GM18520 (cell line): ENCODE measurements around the gene TREM2.

Source experiments
- ATAC-seq: cut with Tn5 transposase; IDR thresholded peaks from one replicate; pipeline ENCODE4 v1.9.1; 2021; ENCODE audit not compliant: unreplicated experiment

Gene TREM2

DNA sequence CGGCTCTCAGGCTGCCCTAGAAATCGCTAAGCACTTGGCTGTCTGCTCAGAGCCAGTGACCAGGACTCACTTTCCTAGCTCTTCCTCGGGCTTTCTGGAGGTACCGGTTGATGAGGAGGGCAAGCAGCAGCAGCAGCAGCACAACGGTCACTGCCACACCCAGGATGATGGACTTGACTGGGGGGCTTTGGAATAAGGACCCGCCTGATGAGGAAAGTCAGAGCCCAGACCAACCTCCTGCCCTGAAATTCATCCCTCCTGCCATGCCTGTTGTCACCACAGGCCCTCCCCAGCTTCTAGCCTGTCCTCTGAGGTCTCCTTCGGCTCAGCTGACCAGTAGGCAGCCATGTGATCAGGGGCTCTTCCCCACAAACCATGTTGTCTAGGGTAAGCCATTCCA lies 21.8 kb upstream of the TREM2 start:
- no peak for ATAC-seq

DNA sequence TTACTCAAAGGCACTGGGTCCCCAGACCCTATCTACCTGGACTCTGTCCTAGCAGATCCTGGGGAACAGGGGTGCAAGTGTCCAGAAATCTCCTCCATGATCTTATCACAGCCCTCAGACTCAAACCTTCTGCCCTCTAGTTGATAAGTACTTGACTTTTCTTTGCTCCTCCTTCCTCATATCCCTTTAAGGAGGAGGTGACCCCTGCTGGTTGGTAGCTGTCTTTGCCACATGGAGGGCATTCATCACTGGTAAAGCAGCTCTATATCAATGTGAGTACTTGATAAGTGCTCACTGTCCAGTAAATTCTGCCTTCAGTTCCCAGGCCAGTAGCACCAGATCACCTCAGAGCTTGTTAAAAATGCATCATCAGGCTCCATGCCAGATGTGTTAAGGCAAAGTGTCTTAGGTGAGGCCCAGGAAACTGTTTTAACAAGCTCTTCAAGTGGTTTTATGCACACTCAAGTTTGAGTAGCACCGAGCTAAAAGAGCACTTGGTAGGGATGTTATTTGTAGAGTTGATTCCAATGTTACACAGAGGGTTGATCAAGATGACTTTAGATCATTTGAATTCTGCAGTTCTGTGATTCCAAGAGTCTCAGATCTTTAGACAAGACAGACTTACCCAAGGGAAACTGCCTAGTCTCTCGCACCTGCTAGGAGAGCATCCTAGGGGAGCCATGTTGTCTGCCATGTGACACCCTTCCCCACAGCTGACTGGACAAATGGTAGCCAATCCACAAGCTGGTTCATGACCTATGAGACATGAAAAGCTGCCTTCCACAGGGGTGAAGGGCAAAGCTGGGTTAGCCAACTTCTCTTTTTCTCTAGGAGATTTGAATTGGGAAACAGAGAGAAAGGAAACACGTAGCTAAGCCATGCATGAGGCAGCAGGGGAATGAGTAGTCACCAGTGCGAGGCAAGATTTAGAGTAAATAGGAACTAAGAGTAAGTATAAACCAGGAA lies 19.4 kb upstream of the TREM2 start:
- peak; percentile 41 for ATAC-seq

DNA sequence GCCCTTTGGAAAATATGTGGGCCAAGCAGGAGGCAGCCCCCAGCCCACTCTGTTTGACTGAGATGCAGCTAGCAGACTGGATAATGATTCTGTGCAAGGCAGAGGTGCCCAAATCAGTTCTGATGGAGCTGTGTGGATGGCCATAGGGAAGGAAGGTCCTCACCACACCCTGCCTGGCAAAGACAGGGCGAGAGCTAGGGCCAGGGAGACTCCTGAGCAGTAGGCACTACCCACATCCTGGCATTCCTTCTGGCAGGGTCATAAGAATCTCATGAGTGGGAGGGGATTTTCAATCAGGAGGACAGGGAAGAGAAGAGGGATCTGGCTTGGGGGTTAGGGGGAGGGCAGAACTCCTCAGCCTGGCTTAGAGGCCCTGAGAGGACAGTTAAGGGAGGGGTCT lies 18.6 kb upstream of the TREM2 start:
- ATAC-seq: no peak

DNA sequence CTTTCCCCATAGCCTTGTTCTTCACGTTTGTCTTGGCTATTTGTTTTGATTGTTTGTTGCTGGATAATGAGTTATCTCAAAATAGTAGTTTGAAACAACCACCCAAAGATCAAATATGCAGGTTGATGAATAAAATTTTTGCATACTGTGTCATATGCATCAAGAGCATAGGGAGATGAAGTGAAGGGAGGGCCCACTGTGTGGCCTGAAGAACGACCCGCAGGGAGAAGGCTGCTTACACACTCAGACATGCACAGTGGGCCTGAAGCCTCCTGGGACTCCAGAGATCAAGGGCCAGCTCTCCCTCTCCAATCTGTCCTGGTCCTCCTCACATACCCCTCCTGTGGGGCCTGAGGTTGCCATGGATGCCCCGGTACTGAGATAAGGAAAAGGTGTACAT lies 16.2 kb upstream of the TREM2 start:
- ATAC-seq: no peak

DNA sequence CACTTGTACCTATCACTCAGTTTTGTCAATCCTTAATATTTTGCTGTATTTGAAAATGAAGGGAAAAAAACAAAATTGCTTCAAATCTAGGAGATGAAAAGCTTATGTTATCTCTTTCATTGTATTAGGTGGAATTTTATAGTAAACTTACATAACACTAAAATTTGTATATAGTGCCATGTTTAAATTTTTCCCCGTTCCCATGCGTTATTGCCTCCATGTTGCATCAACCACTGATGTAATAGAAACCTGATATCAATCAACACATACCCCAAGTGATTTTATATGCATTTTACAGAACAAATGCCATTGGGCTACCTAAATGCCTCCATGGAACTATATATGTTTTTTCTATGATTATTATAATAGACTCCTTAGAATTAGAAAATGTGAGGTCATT lies 14.8 kb upstream of the TREM2 start:
- ATAC-seq: no peak

DNA sequence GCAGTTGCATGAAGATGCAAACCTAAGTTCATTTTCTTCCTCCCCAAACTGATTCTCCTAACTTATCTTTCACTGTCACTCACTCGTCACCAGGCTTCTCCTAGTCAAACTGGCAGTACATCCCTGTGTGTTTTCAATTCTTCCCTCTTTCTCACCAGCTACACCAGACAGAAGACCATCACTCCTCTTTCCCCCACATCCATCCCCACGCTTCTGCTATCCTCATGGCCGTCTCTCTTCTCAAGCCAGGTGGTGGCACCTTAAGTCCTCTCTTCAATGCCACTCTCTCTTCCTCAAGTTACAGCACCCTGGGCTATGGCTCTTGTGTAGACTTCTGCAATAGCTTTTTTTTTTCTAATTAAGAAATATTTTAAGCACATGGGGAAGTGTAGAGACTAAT lies 14.4 kb upstream of the TREM2 start:
- ATAC-seq: no peak

DNA sequence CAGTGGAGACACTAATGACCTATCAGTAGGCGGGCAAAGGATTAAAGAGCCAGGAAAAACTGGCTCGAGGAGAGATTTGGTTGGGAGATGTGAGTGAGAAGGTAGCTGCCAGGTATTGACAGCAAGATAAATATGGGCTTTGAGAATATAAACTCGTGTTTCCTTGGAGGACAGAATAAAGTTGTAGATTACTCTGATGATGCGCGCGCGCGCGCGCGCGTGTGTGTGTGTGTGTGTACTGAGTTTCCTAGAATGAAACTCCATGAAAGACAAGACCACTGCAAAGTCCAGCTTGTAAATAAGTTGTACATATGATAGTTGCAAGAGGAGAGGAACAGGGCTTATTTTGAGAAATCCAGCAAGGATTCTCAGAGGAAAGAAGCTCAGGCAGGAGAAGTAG lies 13.3 kb upstream of the TREM2 start:
- ATAC-seq: no peak

DNA sequence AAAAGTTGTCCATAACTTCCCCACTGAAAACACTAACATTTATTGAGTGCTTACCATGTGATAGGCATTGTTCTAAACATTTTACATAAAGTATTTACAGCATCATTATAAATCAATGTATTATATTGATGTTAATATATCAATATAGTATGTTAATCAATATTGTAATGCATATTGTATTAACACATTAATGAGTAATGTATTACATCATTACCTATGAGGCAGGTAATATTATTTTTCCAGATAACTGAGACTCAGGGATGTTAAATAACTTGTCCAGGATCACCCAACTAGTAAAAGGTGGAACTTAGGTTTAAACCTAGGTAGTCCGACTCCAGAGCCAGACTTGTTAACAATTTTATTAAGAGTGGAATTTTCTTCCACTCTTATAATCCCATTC lies 12.2 kb upstream of the TREM2 start:
- no peak for ATAC-seq

DNA sequence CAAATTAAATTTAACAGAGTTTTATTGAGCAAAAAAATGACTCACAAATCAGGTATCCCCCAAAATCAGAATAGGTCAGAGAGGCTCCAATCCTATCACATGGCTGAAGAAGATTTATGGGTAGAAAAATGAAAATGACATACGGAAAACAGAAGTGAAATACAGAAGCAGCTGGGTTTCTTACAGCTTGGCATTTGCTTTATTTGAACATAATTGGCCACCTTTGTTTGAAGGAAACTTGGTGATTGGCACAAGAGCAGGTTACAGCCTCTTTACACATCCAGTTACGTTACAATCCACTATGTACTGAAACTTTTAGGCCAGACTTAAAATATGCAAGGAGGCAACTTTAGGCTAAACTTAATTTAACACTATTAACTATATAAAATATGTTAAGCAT lies 11.7 kb upstream of the TREM2 start:
- ATAC-seq: no peak

DNA sequence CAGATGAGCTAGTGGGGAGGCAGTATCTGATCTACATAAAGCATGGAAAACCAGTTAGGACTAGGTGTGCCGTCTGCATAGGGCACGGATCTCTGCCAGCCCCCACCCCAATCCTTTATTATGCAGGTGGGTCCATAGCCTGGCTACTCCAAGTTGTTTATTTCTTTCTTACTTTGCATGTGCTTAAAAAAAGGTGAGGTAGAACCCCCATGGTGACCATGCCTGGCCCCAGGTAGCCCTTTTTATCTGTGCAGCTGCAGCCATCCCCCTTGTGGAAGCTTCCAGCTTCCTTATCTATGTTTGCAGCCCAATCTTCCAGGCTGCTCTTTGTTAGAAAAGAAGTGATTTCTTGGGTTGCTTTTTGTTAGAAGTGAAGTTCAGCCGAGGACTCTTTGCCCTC lies 9.0 kb upstream of the TREM2 start:
- ATAC-seq: no peak

DNA sequence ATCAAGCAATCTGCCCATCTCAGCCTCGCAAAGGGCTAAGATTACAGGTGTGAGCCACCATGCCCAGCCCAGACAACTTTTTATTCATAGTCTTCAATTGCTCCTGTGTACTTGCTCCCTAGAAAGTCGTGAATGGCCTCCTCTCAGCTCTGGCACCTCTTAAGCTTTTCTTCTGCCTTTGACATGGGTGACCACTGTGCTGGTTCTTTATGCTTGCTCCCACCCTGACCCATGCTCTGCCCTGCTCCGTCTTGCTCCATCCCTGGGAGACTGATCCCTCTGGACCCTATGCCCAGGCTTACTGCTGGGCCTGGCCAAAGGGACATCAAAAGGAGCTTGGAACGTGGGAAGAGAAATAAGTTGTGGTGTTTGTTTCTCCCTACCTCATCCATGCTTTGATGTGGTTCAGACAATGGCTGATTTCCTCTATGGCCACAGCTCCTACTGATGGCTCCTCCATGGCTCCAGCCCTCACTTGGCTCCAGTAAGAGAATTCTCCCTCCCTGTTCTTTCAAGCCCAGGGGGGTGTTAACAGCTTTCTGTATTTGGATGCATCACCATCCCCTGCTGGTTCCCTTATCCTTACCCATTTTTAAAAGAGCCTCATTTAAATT lies 7.7 kb upstream of the TREM2 start:
- ATAC-seq: no peak

DNA sequence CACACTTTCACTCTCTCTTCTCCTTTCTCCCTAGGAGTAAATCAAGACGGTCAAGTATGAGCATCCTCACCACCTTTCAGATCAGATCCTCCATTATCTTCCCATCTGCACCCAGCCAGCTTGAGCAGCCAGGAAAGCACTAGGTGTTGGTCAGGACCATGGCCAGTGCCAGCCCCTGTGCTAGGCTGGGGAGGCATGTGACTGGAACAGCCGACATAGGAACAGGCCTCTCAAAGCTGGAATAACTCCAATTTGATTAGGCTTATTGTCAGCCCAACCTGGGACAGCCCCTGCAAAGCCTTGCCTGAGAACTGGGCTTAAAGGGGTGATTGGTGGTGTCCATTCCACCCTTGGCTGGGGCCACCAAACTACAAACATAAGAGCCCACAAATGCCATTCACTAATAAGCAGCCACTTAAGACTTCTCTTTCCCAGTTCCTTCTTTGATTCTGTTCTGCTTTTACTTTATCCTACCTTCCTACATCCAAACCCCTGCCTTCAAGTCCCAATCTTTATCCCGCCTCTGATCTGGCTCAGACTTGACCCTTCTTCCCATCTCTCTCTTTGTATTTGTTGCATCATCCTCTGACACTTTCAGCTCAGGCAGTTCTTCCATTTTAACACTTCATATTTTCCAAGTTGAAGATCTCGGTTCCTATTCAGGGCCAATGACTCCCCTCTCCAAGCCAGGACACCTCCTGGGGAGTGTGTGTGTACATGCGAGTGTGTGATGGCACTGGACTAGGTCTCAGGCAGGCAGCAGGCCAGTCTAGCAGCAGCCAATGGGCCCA lies 4.5 kb upstream of the TREM2 start:
- ATAC-seq: no peak

DNA sequence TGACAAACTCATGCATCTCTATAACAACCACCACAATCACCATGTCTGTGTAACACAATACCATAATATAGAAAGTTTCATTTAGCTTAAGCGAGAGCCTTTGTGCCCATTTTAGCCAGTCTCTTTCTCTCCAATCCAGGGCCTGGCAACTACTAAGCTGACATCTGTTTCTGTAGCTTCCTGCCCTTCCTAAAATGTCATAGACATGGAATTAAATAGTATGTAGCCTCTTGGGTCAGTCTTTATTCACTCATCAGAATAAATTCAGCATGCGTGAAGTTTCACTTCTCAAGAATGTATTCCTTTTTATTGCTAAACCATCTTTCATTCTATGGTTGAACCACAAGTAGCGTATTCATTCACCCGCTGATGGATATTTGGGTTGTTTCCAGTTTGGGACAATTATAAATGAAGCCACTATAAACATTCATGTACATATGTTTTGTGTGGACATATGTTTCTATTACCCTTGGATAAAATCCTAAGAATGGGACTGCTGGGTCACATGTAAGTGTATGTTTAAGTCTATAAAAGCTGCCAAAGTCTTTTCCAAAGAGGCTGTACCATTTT lies 1.7 kb upstream of the TREM2 start:
- ATAC-seq: no peak

DNA sequence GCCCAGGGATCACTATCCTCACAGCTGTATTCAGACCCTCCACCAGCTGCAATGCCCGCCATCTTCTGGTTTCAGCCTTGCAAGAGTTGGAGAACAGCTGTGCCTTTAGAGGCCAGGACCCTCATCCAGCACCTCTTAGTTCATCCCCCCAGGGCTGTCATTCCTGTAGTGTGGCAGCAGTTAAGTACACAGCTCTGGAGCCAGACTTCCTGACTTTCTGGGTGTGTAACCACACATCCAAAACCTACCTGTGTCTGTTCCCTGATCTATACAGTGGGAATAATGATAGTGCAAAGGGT lies 452 bp upstream of the TREM2 start:
- no peak for ATAC-seq

DNA sequence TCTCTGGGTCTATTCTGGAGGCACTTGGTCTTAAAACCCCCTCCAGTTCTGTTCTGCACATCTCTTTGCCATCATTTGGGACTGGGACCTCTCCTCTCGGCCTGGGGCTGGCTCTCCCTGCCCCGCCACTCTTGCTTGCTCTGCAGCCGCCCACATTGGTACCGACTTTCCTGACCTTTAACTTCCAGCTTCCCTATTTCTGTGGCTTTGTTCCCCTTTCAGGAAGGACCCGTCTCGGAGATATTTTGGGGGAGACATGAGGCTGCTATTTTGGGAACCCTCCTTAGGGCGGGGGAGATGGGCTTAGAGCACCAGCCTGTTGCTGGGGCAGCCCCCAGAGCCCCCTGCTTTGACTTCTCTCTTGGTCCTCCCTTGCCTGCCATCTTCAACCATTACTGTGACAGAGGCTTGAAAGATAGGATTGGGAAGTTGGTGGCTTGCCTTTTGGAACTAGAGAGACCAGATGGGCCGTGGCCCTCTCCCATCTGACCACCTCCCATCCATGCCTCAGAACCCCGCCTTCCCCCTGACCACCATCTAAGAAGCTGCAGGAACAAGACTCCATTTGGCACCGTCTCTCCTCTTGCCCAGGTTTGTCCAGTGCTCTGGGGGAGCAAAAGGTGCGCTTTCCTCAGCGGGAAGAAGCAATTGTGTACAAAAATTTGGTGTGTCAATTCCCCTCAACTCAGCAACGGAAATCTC lies 914 bp downstream of the TREM2 start:
- no peak for ATAC-seq

DNA sequence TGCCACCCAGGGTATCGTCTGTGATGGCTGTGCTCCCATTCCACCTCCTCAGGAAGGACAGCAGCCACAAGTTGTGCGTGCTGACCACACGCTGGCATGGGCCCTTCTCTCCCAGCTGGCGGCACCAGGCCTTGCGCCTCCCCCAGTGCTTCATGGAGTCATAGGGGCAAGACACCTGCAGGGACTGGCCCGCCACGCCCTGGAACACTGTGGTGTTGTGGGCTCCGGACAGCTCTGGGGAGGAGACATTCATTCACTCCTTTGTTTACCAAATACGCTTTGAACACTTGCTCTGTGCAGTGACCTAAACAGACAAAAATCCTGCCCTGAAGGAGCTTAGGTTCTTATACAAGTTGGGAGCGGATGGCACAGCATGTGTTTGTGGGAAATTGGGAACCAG lies 1.5 kb downstream of the TREM2 start:
- ATAC-seq: no peak

DNA sequence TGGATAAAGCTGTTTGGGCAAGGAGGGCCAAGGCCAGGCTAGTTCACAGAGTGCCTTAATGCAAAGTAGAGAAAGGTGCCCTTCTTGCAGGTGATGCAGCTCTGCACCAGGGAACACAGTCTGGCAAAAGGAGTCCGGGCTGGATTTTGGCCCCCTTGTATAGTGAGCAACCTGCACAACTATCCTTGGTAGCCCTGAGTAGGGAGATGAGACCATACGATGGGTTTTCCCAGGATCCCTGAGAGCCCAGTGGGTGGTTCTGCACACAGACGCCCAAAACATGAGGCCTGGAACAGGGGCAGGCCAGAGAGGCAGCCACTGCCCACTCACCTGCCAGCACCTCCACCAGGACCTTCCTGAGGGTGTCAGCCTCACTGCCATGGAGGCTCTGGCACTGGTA lies 2.0 kb downstream of the TREM2 start:
- no peak for ATAC-seq

DNA sequence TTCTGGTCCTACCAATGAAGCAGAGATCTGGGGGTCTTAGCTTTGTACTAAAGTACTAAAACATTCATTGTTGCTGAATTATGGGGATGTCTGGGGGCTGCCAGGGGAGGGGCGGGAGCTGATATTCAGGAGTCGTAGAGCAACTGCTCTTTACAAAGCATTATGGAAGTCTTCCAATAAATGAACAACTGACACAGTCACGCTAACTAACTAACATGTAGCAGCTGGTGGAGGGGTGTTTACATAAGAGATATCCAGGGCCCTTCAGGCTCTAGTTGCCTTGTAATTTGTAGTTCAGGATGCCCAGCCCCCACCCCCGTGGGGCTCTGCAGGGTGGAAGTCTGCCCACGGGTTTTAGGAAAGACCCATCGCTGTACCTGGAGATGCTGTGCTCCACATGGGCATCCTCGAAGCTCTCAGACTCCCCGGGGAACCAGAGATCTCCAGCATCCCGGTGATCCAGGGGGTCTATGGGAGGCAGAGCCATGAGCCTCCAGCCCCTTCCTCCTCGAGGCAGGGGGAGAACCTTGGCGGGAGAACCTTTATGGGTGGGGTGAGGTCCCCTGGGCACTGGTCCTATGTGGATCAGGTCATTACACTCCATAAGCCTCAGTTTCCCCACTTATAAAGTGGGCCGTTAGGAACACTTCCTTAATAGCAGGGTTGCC lies 3.4 kb downstream of the TREM2 start:
- no peak for ATAC-seq

DNA sequence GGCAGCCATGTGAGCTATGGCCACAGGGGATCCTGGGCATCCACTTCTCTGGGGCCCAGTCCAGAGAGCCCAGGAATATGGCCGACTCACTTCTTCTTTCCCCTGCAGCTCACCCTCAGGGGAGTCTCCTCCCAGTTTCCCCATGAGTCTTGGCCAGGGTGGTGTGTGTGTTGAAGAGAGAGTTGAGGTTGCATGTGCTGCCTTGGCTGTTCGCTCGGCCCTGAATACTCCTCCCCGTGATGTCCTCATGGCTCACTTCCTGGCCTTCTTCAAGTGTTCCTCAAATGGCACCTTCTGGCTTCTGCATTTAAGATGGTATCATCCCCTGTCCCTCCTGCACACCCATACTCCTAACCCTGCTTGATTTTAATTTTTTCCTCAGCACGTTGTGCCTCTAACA lies 5.6 kb downstream of the TREM2 start:
- ATAC-seq: no peak

DNA sequence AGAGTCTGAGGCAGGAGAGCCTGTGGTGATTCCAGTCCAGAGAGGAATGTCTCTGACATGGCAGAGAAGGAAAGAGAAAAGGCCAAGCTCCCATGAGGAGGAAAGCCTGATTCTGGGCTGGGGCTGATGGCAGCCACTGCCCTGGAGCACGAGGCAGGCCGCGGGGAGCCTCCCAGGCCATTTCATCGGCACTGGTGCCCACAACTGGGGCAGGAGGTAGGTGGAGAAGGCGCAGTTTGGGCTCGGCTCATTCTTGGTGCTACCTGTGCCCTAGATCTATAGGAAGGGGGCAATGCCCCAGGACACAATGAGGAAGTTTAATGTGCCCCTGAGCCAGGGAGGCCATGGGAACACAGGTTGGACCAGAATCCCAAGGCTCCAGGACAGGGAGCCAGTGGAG lies 6.1 kb downstream of the TREM2 start:
- no peak for ATAC-seq

DNA sequence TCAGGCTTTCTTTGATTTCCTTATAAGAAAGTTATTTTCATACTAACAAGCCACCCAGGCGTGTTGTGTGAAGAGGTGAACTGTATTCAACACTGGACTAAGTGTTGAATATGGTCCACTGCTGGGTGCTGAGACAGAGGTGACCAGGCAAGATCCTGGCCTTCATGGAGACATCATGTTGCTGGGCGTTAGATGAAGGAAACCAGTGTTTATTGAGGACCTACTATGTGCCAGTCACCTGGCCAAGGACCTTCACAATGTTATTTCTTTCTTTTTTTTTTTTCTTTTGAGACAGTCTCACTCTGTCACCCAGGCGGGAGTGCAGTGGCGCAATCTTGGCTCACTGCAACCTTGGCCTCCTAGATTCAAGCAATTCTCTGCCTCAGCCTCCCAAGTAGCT lies 6.9 kb downstream of the TREM2 start:
- ATAC-seq: no peak
